Measurements from ENCODE around the gene MYOZ1. TPM values are rescaled to one million over a fixed set of nuclear protein-coding genes. Genes with fewer than 3 reads are reported as not detected.

Gene MYOZ1
- total and polyA plus RNA-seq, 2 donors (not counting 3 experiments of a cell fraction or from before 2014, with no cell fraction given): not detected

- no peak overlapping the region for H3K9ac ChIP-seq (replicated peaks; ENCODE audit: extremely low read depth, insufficient read depth, low read length)
- H3K9me3 ChIP-seq (replicated peaks; ENCODE audit: control insufficient read depth, insufficient read depth, low read length): no peaks in the 10 kb centered on the region
- no peaks in the 10 kb centered on the region for H3K79me2 ChIP-seq (ENCODE audit: control insufficient read depth, insufficient read depth, low read length)
- no peaks in the 10 kb centered on the region for H4K20me1 ChIP-seq (replicated peaks; ENCODE audit: control insufficient read depth, extremely low read depth, insufficient read depth, low read length)
- dilution Hi-C loops (cut with MboI; ENCODE audit: extremely low pct_ligation_motif_present, low sequenced_read_pairs): no loop called here
- H3K27ac ChIP-seq (ENCODE audit: insufficient read depth, low read depth, low read length): no peak overlapping the region
- no peak overlapping the region for H3K4me2 ChIP-seq (ENCODE audit: insufficient read depth, low read length)
- BruUV-seq (replicated peaks): no TSS peak
- no peaks in the 10 kb centered on the region for H3K9me1 ChIP-seq (replicated peaks; ENCODE audit: control insufficient read depth, extremely low read depth, insufficient read depth, low read length)
- H3K4me3 ChIP-seq (replicated peaks in 1 of 3; ENCODE audit: insufficient read depth in 1 of 3, low read depth in 1 of 3, low read length in 3 of 3): no peak overlapping the region
- DNase-seq (ENCODE audit: low read depth, low spot score) (no peak), FAIRE-seq (no peak)
- TF ChIP-seq POLR2A (IDR thresholded peaks at IDR 0.05; ENCODE audit: low read depth, low read length): no peak
- TF ChIP-seq POLR2AphosphoS5 (IDR thresholded peaks at IDR 0.05; ENCODE audit: insufficient read depth, low read depth, low read length): no peak
- no peak for TF ChIP-seq FOS (IDR thresholded peaks at IDR 0.05; ENCODE audit: borderline replicate concordance, insufficient read depth, low read length)
- TF ChIP-seq CTCF (IDR thresholded peaks at IDR 0.05; ENCODE audit: extremely low read depth in 1 of 2, insufficient read depth in 1 of 2, low read depth in 1 of 2, low read length in 2 of 2): no peak
- no peak for TF ChIP-seq MYC (IDR thresholded peaks at IDR 0.05; ENCODE audit: low read depth, low read length)
- TF ChIP-seq JUN (IDR thresholded peaks at IDR 0.05; ENCODE audit: borderline replicate concordance, insufficient read depth, insufficient read length, low read depth): no peak
- no peak for TF ChIP-seq EZH2 (IDR thresholded peaks at IDR 0.05; ENCODE audit: borderline replicate concordance, low read depth, low read length, severe bottlenecking)
- TF ChIP-seq MAX (IDR thresholded peaks at IDR 0.05; ENCODE audit: insufficient read depth, insufficient read length): no peak
- TF ChIP-seq GATA2 (IDR thresholded peaks at IDR 0.05; ENCODE audit: insufficient read depth, insufficient read length, low read depth, low read length): no peak
- CTCF ChIA-PET: interaction anchor here (1.4 kb wide), 1 partner anchor 20 kb away, joined by 3 read pairs; no protein-coding TSS in a partner anchor
- no peaks in the 10 kb centered on the region for H3K4me1 ChIP-seq (ENCODE audit: control insufficient read depth, extremely low read depth, insufficient read depth, low read length)
- H2AFZ ChIP-seq (ENCODE audit: low read depth, low read length): no peak overlapping the region
- POLR2A ChIA-PET: no interaction called here
- intact Hi-C loops (cut with micrococcal nuclease): no loop called here
- H3K27me3 ChIP-seq (ENCODE audit: control insufficient read depth in 2 of 2, insufficient read depth in 2 of 2, low read length in 2 of 2): peaks cover 13% of the 10 kb centered on the region in 2 experiments
- H3K36me3 ChIP-seq (ENCODE audit: control insufficient read depth in 2 of 2, extremely low read depth in 1 of 2, insufficient read depth in 2 of 2, low read length in 2 of 2): no peaks in the 10 kb centered on the region
Observed at GRCh38 chr10:73639286-73639685, 2.0 kb downstream of the MYOZ1 start.

Measured in endothelial cell of umbilical vein (primary cell).